Natural killer cell (primary cell): ENCODE results near the gene LRRC61. TPM values are rescaled to one million over a fixed set of nuclear protein-coding genes. Genes with fewer than 3 reads are reported as not detected.

Experiments used
- ATAC-seq, 3 donors: fragments of 150-1000 bp in 2 of 3; fragments of 200-7000 bp in 1 of 3; cut with Tn5 transposase; 1 replicate in 1 of 3; 2 replicates in 2 of 3; pipeline ENCODE4 v1.10.0; 2021; ENCODE audit warnings: mild to moderate bottlenecking in 2 of 3, moderate library complexity in 2 of 3
- DNase-seq, 2 donors: peaks; one replicate each; pipeline versions ENCODE4 v3.0.0 to v3.0.0-alpha.2; 2013 to 2021; ENCODE audit warnings: mixed read lengths in 1 of 2
- H3K27ac ChIP-seq: one replicate; pipeline ENCODE4 v1.5.1; 2013; ENCODE audit warnings: mild to moderate bottlenecking, low read length
- H3K27me3 ChIP-seq: one replicate; pipeline ENCODE4 v1.6.1; 2013; ENCODE audit warnings: low read length; ENCODE audit not compliant: control insufficient read depth, insufficient read depth
- H3K36me3 ChIP-seq: one replicate; pipeline ENCODE4 v1.6.1; 2013; ENCODE audit warnings: low read length; ENCODE audit not compliant: control insufficient read depth, insufficient read depth
- H3K4me1 ChIP-seq: one replicate; pipeline ENCODE4 v1.6.1; 2013; ENCODE audit warnings: low read length; ENCODE audit not compliant: control insufficient read depth, insufficient read depth
- H3K4me3 ChIP-seq: one replicate; pipeline ENCODE4 v1.5.1; 2013; ENCODE audit warnings: low read length
- H3K9me3 ChIP-seq: one replicate; pipeline ENCODE4 v1.6.1; 2013; ENCODE audit warnings: low read length; ENCODE audit not compliant: control insufficient read depth, insufficient read depth
- H3K27ac Mint-ChIP-seq, 2 donors: one replicate each; pipeline ENCODE4 v1.8.0; 2022; ENCODE audit warnings: mild to moderate bottlenecking in 2 of 2, mixed read lengths in 2 of 2, moderate library complexity in 1 of 2
- H3K27me3 Mint-ChIP-seq, 2 donors: one replicate each; pipeline ENCODE4 v1.8.0; 2022; ENCODE audit warnings: low read depth in 2 of 2, mixed read lengths in 2 of 2
- H3K36me3 Mint-ChIP-seq: one replicate; pipeline ENCODE4 v1.8.0; 2022; ENCODE audit warnings: mixed read lengths
- H3K4me1 Mint-ChIP-seq, 2 donors: one replicate each; pipeline ENCODE4 v1.8.0; 2022; ENCODE audit warnings: mixed read lengths in 2 of 2
- H3K4me3 Mint-ChIP-seq: one replicate; pipeline ENCODE4 v1.8.0; 2022; ENCODE audit warnings: mild to moderate bottlenecking, moderate library complexity, mixed read lengths
- H3K9me3 Mint-ChIP-seq, 2 donors: one replicate each; pipeline ENCODE4 v1.8.0; 2022; ENCODE audit warnings: mixed read lengths in 2 of 2
- WGBS: methylation state at CpG from one replicate; pipeline ENCODE4 v1.1.7; 2013; ENCODE audit warnings: missing lambda C conversion rate; ENCODE audit not compliant: insufficient coverage; 5-methylcytosine and 5-hydroxymethylcytosine counted together
- intact Hi-C: fragments of 100-400 bp; cut with micrococcal nuclease; formaldehyde crosslinking; loops from one replicate; pipeline ENCODE4 v1.14.2; 2022
- total RNA-seq, 4 donors: library from RNA; stranded (reverse); fragments of 120-200 nt in 1 of 4; gene quantifications; one replicate each; pipeline versions ENCODE4 v1.2.3 to v1.2.4, GENCODE V29; 2013 to 2022
- TF ChIP-seq, protein P1 (sequence below): fragments of 200-600 bp; IDR thresholded peaks from one replicate; pipeline ENCODE4 v1.8.0; 2022; ENCODE audit warnings: antibody characterized with exemption

LRRC61 gene
- total RNA-seq, 3 donors from 2014 or later (not counting 1 experiment from before 2014, with no cell fraction given): 7.3 to 16.7 (median 13.7) TPM

- DNase-seq: peak in 1 of 2 donors; percentile 20
- TF ChIP-seq, protein P1, sequence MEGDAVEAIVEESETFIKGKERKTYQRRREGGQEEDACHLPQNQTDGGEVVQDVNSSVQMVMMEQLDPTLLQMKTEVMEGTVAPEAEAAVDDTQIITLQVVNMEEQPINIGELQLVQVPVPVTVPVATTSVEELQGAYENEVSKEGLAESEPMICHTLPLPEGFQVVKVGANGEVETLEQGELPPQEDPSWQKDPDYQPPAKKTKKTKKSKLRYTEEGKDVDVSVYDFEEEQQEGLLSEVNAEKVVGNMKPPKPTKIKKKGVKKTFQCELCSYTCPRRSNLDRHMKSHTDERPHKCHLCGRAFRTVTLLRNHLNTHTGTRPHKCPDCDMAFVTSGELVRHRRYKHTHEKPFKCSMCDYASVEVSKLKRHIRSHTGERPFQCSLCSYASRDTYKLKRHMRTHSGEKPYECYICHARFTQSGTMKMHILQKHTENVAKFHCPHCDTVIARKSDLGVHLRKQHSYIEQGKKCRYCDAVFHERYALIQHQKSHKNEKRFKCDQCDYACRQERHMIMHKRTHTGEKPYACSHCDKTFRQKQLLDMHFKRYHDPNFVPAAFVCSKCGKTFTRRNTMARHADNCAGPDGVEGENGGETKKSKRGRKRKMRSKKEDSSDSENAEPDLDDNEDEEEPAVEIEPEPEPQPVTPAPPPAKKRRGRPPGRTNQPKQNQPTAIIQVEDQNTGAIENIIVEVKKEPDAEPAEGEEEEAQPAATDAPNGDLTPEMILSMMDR: no peak
- H3K27me3 ChIP-seq: peaks cover 20% of the 10 kb centered on the region
- peaks cover 12% of the 10 kb centered on the region for H3K4me1 ChIP-seq
- 48% methylated on average over 39 of the region's 39 CpGs for WGBS
- peaks cover 0 to 11% of the 10 kb centered on the region in 2 donors for H3K4me1 Mint-ChIP-seq
- H3K9me3 ChIP-seq: peaks cover 4% of the 10 kb centered on the region
- no peaks in the 10 kb centered on the region for H3K36me3 Mint-ChIP-seq
- peak in 1 of 3 donors; percentile 36 for ATAC-seq
- H3K4me3 ChIP-seq: no peak overlapping the region
- no peaks in the 10 kb centered on the region for H3K9me3 Mint-ChIP-seq
- H3K36me3 ChIP-seq: peaks cover 6% of the 10 kb centered on the region
- no peak overlapping the region for H3K4me3 Mint-ChIP-seq
- H3K27me3 Mint-ChIP-seq: peaks cover 24 to 32% of the 10 kb centered on the region in 2 donors
- H3K27ac Mint-ChIP-seq: no peak overlapping the region
- intact Hi-C loops: no loop called here
- H3K27ac ChIP-seq: no peak overlapping the region
Measured at GRCh38 chr7:150340024-150340749, 17.0 kb downstream of the LRRC61 start.

- TF ChIP-seq, protein P1: no peak
- peaks cover 25 to 32% of the 10 kb centered on the region in 2 donors for H3K27me3 Mint-ChIP-seq
- H3K27ac Mint-ChIP-seq: no peak overlapping the region
- Histone ChIP-seq H3K27ac (no peak overlapping the region), H3K9me3 (peaks cover 4% of the 10 kb centered on the region), H3K27me3 (peaks cover 20% of the 10 kb centered on the region), H3K4me3 (no peak overlapping the region), H3K36me3 (peaks cover 6% of the 10 kb centered on the region), H3K4me1 (peaks cover 12% of the 10 kb centered on the region)
- no peak overlapping the region for H3K4me3 Mint-ChIP-seq
- DNase-seq: no peak
- H3K9me3 Mint-ChIP-seq: no peaks in the 10 kb centered on the region
- intact Hi-C loops: no loop called here
- WGBS: 19% methylated on average over 29 of the region's 29 CpGs
- no peaks in the 10 kb centered on the region for H3K36me3 Mint-ChIP-seq
- H3K4me1 Mint-ChIP-seq: peaks cover 0 to 11% of the 10 kb centered on the region in 2 donors
- ATAC-seq: no peak
Measured at GRCh38 chr7:150340875-150341262, 17.7 kb downstream of the LRRC61 start.

DNA sequence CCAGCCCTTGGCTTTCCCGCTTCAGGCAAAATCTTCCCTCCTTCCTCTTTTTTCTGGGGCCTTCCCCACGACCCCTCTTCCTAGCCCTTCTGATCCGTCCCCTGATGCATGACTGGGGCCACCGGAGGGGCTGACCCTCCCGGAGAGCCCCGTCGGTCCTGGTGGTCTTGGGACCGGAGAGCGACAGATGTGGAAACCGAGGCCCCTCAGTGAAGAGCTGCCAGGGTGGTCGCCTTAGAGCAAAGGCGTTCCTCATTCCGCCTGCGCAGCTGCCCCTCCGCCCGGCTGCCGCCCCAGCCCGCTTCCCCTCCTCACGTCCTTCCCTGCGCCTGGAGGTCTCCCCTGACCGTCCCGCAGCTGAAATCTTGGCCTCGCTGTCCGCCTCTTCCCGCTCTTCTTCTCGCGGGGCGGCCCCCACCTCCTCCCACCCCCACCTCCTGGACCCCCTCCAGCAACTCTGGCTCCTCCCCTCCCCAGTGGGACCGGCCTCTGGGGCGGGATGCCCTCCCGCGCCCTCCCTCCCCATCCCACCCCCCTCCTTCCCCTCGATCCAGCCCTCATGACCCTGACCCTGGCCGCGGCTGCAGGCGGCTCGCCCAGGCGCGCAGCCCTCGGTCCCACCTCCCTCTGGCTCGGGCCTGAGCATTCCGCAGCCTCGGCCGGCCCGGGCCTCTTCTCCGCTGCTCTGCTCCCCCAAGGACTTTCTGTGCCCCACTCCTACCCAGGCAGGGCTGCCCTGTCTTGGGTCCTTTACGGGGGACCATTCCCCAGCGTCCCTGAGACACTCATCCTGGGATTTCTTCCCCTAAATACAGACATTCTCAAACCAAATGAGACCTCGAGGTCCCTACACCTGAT, 18.3 kb downstream of the LRRC61 start, which contains the start of gene RARRES2:
Gene RARRES2, minus strand, starts transcription at position 367 of the 858 bp plus-strand sequence. CDS start 1,020 bp downstream, outside the sequence.
- Mint-ChIP-seq H3K27me3 (peaks cover 31 to 38% of the 10 kb centered on the region in 2 donors), H3K4me1 (peaks cover 0 to 11% of the 10 kb centered on the region in 2 donors), H3K36me3 (no peaks in the 10 kb centered on the region), H3K9me3 (no peaks in the 10 kb centered on the region), H3K4me3 (peak within 1 kb of the TSS; percentile 13), H3K27ac (no peak within 1 kb of the TSS)
- H3K36me3 ChIP-seq: peaks cover 6% of the 10 kb centered on the region
- H3K9me3 ChIP-seq: peaks cover 4% of the 10 kb centered on the region
- TF ChIP-seq, protein P1: no peak
- no peak within 1 kb of the TSS for H3K27ac ChIP-seq
- peaks cover 12% of the 10 kb centered on the region for H3K4me1 ChIP-seq
- no peak within 1 kb of the TSS for H3K4me3 ChIP-seq
- ATAC-seq: no peak
- intact Hi-C loops: no loop called here
- 56% methylated on average over 48 of the region's 49 CpGs for WGBS
- no peak for DNase-seq
- H3K27me3 ChIP-seq: peaks cover 20% of the 10 kb centered on the region
